ENCODE data around the gene AGA.

AGA gene

DNA sequence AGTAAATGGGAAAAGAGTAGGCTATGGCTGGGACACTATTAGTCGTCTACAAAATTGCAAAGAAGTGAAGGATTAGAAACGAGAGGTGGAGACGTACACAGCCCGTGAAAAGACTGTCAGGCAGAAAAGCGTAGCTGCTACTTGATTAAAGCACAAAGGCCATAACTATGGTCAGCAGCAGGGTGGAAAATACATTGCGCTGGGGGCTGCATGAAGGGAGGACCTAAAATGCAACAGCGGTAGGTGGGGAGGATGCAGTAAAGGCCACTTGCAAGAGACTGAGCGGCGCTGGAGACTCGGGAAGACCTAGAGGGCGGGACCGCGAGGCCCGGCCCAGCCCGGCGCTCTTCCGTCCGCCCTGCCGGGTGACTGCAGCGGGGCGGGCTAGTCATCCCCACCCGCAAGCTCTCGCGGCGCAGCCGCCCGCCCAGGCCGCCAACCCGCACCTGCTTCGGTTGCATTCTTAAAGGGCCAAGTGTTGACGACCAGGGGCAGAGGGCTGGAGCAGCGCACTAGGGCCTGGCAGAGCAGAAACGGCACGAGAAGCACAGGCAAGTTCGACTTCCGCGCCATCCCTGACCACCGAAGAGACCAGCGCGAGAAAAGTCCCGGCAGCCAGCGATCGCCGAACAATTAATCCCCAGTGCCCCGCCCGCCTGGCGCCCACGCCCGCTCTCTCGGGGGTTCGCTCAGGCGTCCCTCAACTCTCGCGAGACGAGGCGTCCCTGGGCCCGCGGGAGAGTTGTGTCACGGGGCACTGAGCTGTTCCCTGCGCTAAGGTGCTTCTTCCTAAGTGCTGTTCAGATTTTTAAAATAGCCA, at the start of gene AGA:
AGA (minus strand) TSS at position 635 of the 820 bp plus-strand sequence; CDS start at position 573, 62 bp downstream.
- Histone ChIP-seq H3K4me1 (ENCODE audit: control insufficient read depth, insufficient read depth, low read length) (peaks cover 12% of the 10 kb centered on the region), H3K4me3 (ENCODE audit: low read depth, low read length) (peak within 1 kb of the TSS; percentile 73), H3K9ac (ENCODE audit: low read depth, low read length) (peak within 1 kb of the TSS; percentile 76)

GRCh38 chr4:177492022-177492421, 49.8 kb upstream of the AGA start:
- Histone ChIP-seq H3K4me1 (ENCODE audit: control insufficient read depth, insufficient read depth, low read length) (no peaks in the 10 kb centered on the region), H3K4me3 (ENCODE audit: low read depth, low read length) (no peak overlapping the region), H3K9me3 (ENCODE audit: control insufficient read depth, insufficient read depth, low read length) (no peaks in the 10 kb centered on the region), H3K9ac (ENCODE audit: low read depth, low read length) (no peak overlapping the region), H3K36me3 (ENCODE audit: control insufficient read depth, insufficient read depth, low read length) (peaks cover 1% of the 10 kb centered on the region), H3K27me3 (ENCODE audit: control insufficient read depth, insufficient read depth, low read length) (no peaks in the 10 kb centered on the region)

More for the DNA sequence above, at the start of gene AGA:
- Histone ChIP-seq H3K36me3 (ENCODE audit: control insufficient read depth, insufficient read depth, low read length) (no peaks in the 10 kb centered on the region), H3K27me3 (ENCODE audit: control insufficient read depth, insufficient read depth, low read length) (no peaks in the 10 kb centered on the region), H3K9me3 (ENCODE audit: control insufficient read depth, insufficient read depth, low read length) (no peaks in the 10 kb centered on the region)

DNA sequence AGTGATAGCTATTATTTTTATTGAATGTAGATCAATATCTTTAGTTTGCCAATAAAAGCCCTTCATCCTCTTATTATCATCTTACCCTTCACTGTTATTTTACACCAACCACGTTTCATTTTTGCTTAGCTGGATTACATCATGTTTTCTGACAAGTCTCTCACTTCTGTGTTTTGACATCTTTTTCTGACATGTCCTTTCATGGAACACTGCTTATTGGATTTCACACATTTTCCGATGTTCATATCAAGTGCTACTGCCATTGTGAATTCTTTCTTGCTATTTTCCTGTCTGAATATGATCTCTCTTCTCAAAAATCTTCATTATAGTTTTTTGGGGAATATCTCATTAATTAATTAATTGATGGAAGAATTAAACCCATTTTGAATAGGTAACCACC, 48.5 kb upstream of the AGA start:
- no peaks in the 10 kb centered on the region for H3K27me3 ChIP-seq (ENCODE audit: control insufficient read depth, insufficient read depth, low read length)
- H3K9ac ChIP-seq (ENCODE audit: low read depth, low read length): no peak overlapping the region
- no peak overlapping the region for H3K4me3 ChIP-seq (ENCODE audit: low read depth, low read length)
- H3K4me1 ChIP-seq (ENCODE audit: control insufficient read depth, insufficient read depth, low read length): no peaks in the 10 kb centered on the region
- no peaks in the 10 kb centered on the region for H3K36me3 ChIP-seq (ENCODE audit: control insufficient read depth, insufficient read depth, low read length)
- no peaks in the 10 kb centered on the region for H3K9me3 ChIP-seq (ENCODE audit: control insufficient read depth, insufficient read depth, low read length)

GRCh38 chr4:177489471-177490246, 47.4 kb upstream of the AGA start:
- Histone ChIP-seq H3K4me3 (ENCODE audit: low read depth, low read length) (no peak overlapping the region), H3K27me3 (ENCODE audit: control insufficient read depth, insufficient read depth, low read length) (no peaks in the 10 kb centered on the region), H3K36me3 (ENCODE audit: control insufficient read depth, insufficient read depth, low read length) (no peaks in the 10 kb centered on the region), H3K9ac (ENCODE audit: low read depth, low read length) (no peak overlapping the region), H3K9me3 (ENCODE audit: control insufficient read depth, insufficient read depth, low read length) (no peaks in the 10 kb centered on the region), H3K4me1 (ENCODE audit: control insufficient read depth, insufficient read depth, low read length) (peaks cover 10% of the 10 kb centered on the region)

DNA sequence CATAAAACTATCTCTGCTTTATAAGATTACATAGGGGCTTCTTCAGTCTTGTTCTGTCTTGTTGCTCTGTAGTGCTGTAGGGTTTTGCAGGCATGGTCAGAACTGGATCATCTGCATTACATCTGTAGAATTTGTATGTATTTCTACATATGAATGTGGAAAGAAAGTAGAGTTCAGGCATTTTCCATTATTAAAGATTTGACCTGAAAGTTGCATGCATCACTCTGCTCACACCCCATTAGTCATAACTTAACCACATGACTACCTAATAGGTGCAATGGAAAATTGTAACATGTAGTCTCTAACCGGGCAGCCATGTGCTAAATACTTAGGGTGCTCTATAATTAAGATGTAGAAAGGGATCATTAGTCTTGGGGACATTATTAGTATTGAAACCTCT, 45.7 kb upstream of the AGA start:
- Histone ChIP-seq H3K36me3 (ENCODE audit: control insufficient read depth, insufficient read depth, low read length) (no peaks in the 10 kb centered on the region), H3K27me3 (ENCODE audit: control insufficient read depth, insufficient read depth, low read length) (no peaks in the 10 kb centered on the region)

DNA sequence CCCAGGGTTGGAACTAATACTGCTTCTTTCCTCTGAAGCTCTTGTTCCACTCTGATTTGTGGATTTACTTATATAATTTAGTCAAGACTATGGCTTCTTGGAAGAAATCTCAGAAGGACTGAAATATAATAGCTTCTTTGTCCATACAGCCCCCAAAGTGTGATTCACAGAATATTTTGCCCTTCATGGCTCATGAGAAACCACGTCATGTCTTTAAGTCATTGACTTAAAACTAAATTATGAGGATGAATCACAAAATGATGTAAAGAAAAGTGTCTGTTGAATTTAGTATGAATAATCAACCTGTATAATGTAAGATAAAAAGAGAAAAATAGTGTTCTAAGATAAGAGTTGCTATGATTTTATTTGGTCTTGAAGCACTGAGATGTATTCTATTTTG, 43.3 kb upstream of the AGA start:
- no peaks in the 10 kb centered on the region for H3K36me3 ChIP-seq (ENCODE audit: control insufficient read depth, insufficient read depth, low read length)
- no peaks in the 10 kb centered on the region for H3K27me3 ChIP-seq (ENCODE audit: control insufficient read depth, insufficient read depth, low read length)
- peaks cover 21% of the 10 kb centered on the region for H3K4me1 ChIP-seq (ENCODE audit: control insufficient read depth, insufficient read depth, low read length)
- no peaks in the 10 kb centered on the region for H3K9me3 ChIP-seq (ENCODE audit: control insufficient read depth, insufficient read depth, low read length)
- no peak overlapping the region for H3K9ac ChIP-seq (ENCODE audit: low read depth, low read length)
- no peak overlapping the region for H3K4me3 ChIP-seq (ENCODE audit: low read depth, low read length)

More for the DNA sequence above, 45.7 kb upstream of the AGA start:
- peaks cover 17% of the 10 kb centered on the region for H3K4me1 ChIP-seq (ENCODE audit: control insufficient read depth, insufficient read depth, low read length)
- no peak overlapping the region for H3K9ac ChIP-seq (ENCODE audit: low read depth, low read length)
- H3K4me3 ChIP-seq (ENCODE audit: low read depth, low read length): no peak overlapping the region
- no peaks in the 10 kb centered on the region for H3K9me3 ChIP-seq (ENCODE audit: control insufficient read depth, insufficient read depth, low read length)

DNA sequence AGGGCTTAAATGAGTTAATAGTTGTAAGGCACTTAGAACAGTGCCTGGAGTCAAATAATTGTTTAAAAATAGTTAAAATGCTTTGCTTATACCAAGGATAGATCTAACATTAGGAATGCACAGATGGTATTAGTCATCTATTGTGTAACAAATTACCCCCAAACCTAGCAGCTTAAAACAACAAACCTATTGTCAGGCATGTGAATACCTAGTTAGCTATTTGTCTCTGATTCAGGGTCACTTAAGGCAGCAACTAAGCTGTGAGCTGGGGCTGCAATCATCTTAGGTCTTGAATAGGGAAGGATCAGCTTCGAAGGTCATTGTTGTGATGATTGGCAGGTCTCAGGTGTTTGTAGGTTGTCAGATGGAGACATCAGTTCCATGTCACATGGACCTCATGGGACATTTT, 42.4 kb upstream of the AGA start:
- peaks cover 21% of the 10 kb centered on the region for H3K4me1 ChIP-seq (ENCODE audit: control insufficient read depth, insufficient read depth, low read length)
- no peak overlapping the region for H3K9ac ChIP-seq (ENCODE audit: low read depth, low read length)
- no peak overlapping the region for H3K4me3 ChIP-seq (ENCODE audit: low read depth, low read length)
- no peaks in the 10 kb centered on the region for H3K9me3 ChIP-seq (ENCODE audit: control insufficient read depth, insufficient read depth, low read length)
- H3K36me3 ChIP-seq (ENCODE audit: control insufficient read depth, insufficient read depth, low read length): no peaks in the 10 kb centered on the region
- H3K27me3 ChIP-seq (ENCODE audit: control insufficient read depth, insufficient read depth, low read length): no peaks in the 10 kb centered on the region

DNA sequence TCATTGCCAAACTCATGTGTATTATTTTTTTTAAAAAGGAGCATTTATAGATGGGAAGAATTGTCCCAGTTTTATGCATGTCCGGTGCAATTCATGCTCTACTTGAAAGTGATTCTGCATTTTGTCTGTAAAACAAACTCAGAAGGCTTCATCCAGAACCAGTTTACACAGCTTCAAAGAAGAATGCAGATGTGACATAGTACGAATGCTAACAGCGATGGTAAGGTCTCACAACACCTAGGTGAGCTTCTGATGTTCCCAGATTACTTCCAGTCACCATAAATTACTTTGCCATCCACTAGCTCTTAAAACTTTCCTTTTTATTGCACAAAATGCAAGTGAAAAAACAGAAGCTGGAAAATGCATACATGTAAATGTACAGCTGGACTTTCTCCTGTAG, 41.5 kb upstream of the AGA start:
- Histone ChIP-seq H3K9ac (ENCODE audit: low read depth, low read length) (no peak overlapping the region), H3K4me1 (ENCODE audit: control insufficient read depth, insufficient read depth, low read length) (peaks cover 21% of the 10 kb centered on the region), H3K4me3 (ENCODE audit: low read depth, low read length) (no peak overlapping the region), H3K9me3 (ENCODE audit: control insufficient read depth, insufficient read depth, low read length) (no peaks in the 10 kb centered on the region), H3K27me3 (ENCODE audit: control insufficient read depth, insufficient read depth, low read length) (no peaks in the 10 kb centered on the region), H3K36me3 (ENCODE audit: control insufficient read depth, insufficient read depth, low read length) (no peaks in the 10 kb centered on the region)

DNA sequence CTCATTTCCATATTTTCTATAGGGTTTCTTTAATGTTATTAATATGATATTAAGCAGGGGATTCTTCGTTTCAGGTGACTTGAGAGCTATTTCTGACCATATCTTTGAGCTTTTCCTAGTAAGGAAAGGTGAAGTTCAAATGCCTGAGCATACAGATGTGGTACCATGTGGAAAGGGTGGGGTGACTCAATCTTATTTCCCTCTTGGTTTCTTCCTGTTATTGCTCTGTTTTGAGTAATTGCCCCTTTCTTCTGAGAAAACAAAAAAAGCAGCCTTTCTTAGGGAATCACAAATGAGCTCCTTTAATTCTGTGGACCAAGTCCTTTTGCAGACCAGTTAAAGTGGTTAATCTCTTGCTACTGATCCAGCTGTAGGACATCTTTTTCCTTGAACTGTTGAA, 41.0 kb upstream of the AGA start:
- Histone ChIP-seq H3K9ac (ENCODE audit: low read depth, low read length) (no peak overlapping the region), H3K27me3 (ENCODE audit: control insufficient read depth, insufficient read depth, low read length) (no peaks in the 10 kb centered on the region), H3K4me3 (ENCODE audit: low read depth, low read length) (no peak overlapping the region), H3K36me3 (ENCODE audit: control insufficient read depth, insufficient read depth, low read length) (no peaks in the 10 kb centered on the region), H3K9me3 (ENCODE audit: control insufficient read depth, insufficient read depth, low read length) (no peaks in the 10 kb centered on the region), H3K4me1 (ENCODE audit: control insufficient read depth, insufficient read depth, low read length) (peaks cover 21% of the 10 kb centered on the region)

DNA sequence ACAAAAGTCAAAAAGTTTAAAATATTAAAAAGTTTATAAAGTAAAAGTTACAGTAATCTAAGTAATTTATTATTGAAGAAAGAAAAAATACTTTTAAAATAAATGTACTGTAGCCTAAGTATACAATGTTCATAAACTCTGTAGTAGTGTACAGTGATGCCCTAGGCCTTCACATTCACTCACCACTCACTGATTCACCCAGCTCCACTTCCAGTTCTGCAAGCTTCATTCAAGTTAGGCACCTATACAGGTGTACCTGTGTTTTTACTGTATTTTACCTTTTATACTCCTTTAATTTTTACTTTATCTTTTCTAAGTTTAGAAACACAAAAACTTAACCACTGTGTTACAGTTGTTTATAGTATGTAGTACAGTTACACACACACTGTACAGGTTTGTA, 40.1 kb upstream of the AGA start:
- Histone ChIP-seq H3K36me3 (ENCODE audit: control insufficient read depth, insufficient read depth, low read length) (no peaks in the 10 kb centered on the region), H3K9me3 (ENCODE audit: control insufficient read depth, insufficient read depth, low read length) (no peaks in the 10 kb centered on the region), H3K4me1 (ENCODE audit: control insufficient read depth, insufficient read depth, low read length) (peaks cover 21% of the 10 kb centered on the region), H3K9ac (ENCODE audit: low read depth, low read length) (no peak overlapping the region), H3K27me3 (ENCODE audit: control insufficient read depth, insufficient read depth, low read length) (no peaks in the 10 kb centered on the region), H3K4me3 (ENCODE audit: low read depth, low read length) (no peak overlapping the region)

- peaks cover 21% of the 10 kb centered on the region for H3K4me1 ChIP-seq (ENCODE audit: control insufficient read depth, insufficient read depth, low read length)
- no peak overlapping the region for H3K9ac ChIP-seq (ENCODE audit: low read depth, low read length)
- H3K27me3 ChIP-seq (ENCODE audit: control insufficient read depth, insufficient read depth, low read length): no peaks in the 10 kb centered on the region
- no peaks in the 10 kb centered on the region for H3K9me3 ChIP-seq (ENCODE audit: control insufficient read depth, insufficient read depth, low read length)
- H3K36me3 ChIP-seq (ENCODE audit: control insufficient read depth, insufficient read depth, low read length): no peaks in the 10 kb centered on the region
- no peak overlapping the region for H3K4me3 ChIP-seq (ENCODE audit: low read depth, low read length)
These were observed 38.6 kb upstream of the AGA start for GRCh38 chr4:177480795-177481194.

DNA sequence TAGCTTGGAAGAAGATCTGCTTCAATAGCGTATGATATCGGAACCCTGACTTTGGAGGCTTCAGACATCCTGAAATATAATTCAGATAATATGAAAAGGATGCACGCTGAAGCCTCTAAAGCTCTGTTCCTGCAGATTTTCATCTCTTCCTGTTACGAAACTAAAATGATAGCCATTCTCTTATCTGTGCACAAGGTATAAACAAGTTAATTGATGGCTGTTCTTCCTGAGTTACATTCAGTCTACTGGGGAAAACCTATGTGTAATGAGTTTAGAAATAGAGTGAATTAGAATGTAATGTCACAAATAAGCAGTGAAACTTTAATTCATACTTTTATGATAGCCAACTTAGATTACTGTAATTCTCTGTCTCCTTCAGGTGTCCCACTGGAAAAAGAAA, 36.8 kb upstream of the AGA start:
- H3K27me3 ChIP-seq (ENCODE audit: control insufficient read depth, insufficient read depth, low read length): no peaks in the 10 kb centered on the region
- peaks cover 9% of the 10 kb centered on the region for H3K4me1 ChIP-seq (ENCODE audit: control insufficient read depth, insufficient read depth, low read length)
- H3K4me3 ChIP-seq (ENCODE audit: low read depth, low read length): no peak overlapping the region
- no peak overlapping the region for H3K9ac ChIP-seq (ENCODE audit: low read depth, low read length)
- no peaks in the 10 kb centered on the region for H3K36me3 ChIP-seq (ENCODE audit: control insufficient read depth, insufficient read depth, low read length)
- no peaks in the 10 kb centered on the region for H3K9me3 ChIP-seq (ENCODE audit: control insufficient read depth, insufficient read depth, low read length)
